Right lobe of liver (tissue), 4 donors: ENCODE results near the gene DOP1B.
"Not testable (repeated sequence)": the region's sequence is repeated elsewhere in the genome, so short reads cannot be mapped to it uniquely, and the experiment has no call there.

Source experiments
- CTCF ChIP-seq, 4 donors: fragments of 200-600 bp in 3 of 4; fragments of 450-650 bp in 1 of 4; IDR thresholded peaks; one replicate each; pipeline versions ENCODE4 v1.5.1 to v1.8.0; 2016 to 2022; ENCODE audit warnings: antibody characterized with exemption in 4 of 4, mild to moderate bottlenecking in 2 of 4
- POLR2A ChIP-seq: fragments of 450-650 bp; IDR thresholded peaks from one replicate; pipeline ENCODE4 v1.6.1; 2017; ENCODE audit warnings: antibody characterized with exemption, mild to moderate bottlenecking
- donor health status: DM: no; HTN: no; CAD: no.
- donor health status: DM: no; HTN: no; CAD: no.
- donor health status: DM: no; HTN: yes; CAD: no.

GRCh38 chr21:36130839-36131238 is 25.8 kb upstream of the DOP1B start:
- not testable (repeated sequence) for TF ChIP-seq CTCF (IDR thresholded peaks at IDR 0.05); POLR2A
